ENCODE results near the gene FAM181B.

Gene FAM181B

GRCh38 chr11:82775218-82775617 is 41.6 kb upstream of the FAM181B start:
- DNase-seq (ENCODE audit: extremely low read depth, insufficient read length) = no peak
- TF ChIP-seq, protein P1, sequence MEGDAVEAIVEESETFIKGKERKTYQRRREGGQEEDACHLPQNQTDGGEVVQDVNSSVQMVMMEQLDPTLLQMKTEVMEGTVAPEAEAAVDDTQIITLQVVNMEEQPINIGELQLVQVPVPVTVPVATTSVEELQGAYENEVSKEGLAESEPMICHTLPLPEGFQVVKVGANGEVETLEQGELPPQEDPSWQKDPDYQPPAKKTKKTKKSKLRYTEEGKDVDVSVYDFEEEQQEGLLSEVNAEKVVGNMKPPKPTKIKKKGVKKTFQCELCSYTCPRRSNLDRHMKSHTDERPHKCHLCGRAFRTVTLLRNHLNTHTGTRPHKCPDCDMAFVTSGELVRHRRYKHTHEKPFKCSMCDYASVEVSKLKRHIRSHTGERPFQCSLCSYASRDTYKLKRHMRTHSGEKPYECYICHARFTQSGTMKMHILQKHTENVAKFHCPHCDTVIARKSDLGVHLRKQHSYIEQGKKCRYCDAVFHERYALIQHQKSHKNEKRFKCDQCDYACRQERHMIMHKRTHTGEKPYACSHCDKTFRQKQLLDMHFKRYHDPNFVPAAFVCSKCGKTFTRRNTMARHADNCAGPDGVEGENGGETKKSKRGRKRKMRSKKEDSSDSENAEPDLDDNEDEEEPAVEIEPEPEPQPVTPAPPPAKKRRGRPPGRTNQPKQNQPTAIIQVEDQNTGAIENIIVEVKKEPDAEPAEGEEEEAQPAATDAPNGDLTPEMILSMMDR (IDR thresholded peaks at IDR 0.05; ENCODE audit: insufficient read depth, low read length, poor library complexity, severe bottlenecking) = no peak
- Histone ChIP-seq H3K36me3 (ENCODE audit: control insufficient read depth, insufficient read depth, low read length) (no peaks in the 10 kb centered on the region), H3K27me3 (replicated peaks; ENCODE audit: control insufficient read depth, insufficient read depth, low read length) (no peaks in the 10 kb centered on the region), H3K4me3 (replicated peaks; ENCODE audit: low read depth, low read length) (no peak overlapping the region)

- H3K4me3 ChIP-seq (replicated peaks; ENCODE audit: low read depth, low read length) = no peak overlapping the region
- H3K36me3 ChIP-seq (ENCODE audit: control insufficient read depth, insufficient read depth, low read length) = no peaks in the 10 kb centered on the region
- no peaks in the 10 kb centered on the region for H3K27me3 ChIP-seq (replicated peaks; ENCODE audit: control insufficient read depth, insufficient read depth, low read length)
- TF ChIP-seq, protein P1 (IDR thresholded peaks at IDR 0.05; ENCODE audit: insufficient read depth, low read length, poor library complexity, severe bottlenecking) = no peak
- no peak for DNase-seq (ENCODE audit: extremely low read depth, insufficient read length)
Observed at GRCh38 chr11:82771781-82772180, 38.1 kb upstream of the FAM181B start.

DNA sequence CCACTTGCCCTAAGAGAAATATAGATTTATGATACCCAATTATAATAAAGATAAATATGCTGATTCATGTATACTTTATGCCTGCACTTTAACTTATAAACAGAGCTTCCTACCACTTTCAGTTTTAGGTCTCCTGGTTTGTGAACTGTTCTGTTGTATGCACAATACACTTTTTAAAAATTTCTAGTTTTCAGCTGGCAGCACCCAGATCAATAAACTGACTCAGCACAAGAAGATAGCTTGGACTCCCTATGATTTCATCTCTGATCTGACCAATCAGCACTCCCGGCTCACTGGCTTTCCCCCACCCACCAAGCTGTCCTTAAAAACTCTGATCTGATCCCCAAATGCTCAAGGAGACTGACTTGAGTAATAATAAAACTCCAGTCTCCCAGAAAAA is 33.5 kb upstream of the FAM181B start:
- no peak overlapping the region for H3K4me3 ChIP-seq (replicated peaks; ENCODE audit: low read depth, low read length)

DNA sequence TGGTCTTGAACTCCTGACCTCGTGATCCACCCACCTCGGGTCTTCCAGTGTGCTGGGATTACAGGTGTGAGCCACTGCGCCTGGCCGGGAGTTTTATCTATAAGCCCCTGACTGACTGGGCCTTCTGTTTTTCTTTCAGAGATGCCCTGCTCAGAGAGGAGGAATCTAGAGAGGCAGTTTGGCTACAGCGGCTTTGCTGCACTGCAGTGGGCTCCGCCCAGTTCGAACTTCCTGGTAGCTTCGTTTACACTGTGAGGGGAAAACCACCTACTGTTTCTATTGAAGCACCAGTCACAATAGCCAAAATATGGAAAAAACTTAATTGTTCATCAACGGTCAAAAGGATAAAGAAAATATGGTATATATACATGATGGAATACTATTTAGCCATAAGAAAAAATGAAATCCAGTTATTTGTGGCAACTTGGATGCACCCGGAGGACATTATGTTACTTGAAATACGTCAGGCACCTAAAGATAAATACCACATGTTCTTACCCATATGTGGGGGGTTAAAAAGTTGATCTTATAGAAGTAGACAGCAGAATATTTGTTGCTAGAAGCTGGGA is 31.9 kb upstream of the FAM181B start:
- Histone ChIP-seq H3K4me3 (replicated peaks; ENCODE audit: low read depth, low read length) (no peak overlapping the region), H3K36me3 (ENCODE audit: control insufficient read depth, insufficient read depth, low read length) (no peaks in the 10 kb centered on the region), H3K27me3 (replicated peaks; ENCODE audit: control insufficient read depth, insufficient read depth, low read length) (no peaks in the 10 kb centered on the region)
- DNase-seq (ENCODE audit: extremely low read depth, insufficient read length) = no peak
- TF ChIP-seq, protein P1 (IDR thresholded peaks at IDR 0.05; ENCODE audit: insufficient read depth, low read length, poor library complexity, severe bottlenecking) = no peak

More for the DNA sequence above, 33.5 kb upstream of the FAM181B start:
- Histone ChIP-seq H3K27me3 (replicated peaks; ENCODE audit: control insufficient read depth, insufficient read depth, low read length) (no peaks in the 10 kb centered on the region), H3K36me3 (ENCODE audit: control insufficient read depth, insufficient read depth, low read length) (no peaks in the 10 kb centered on the region)
- DNase-seq (ENCODE audit: extremely low read depth, insufficient read length) = no peak
- TF ChIP-seq, protein P1 (IDR thresholded peaks at IDR 0.05; ENCODE audit: insufficient read depth, low read length, poor library complexity, severe bottlenecking) = no peak

GRCh38 chr11:82763167-82763566 is 29.5 kb upstream of the FAM181B start:
- TF ChIP-seq, protein P1 (IDR thresholded peaks at IDR 0.05; ENCODE audit: insufficient read depth, low read length, poor library complexity, severe bottlenecking) = no peak
- DNase-seq (ENCODE audit: extremely low read depth, insufficient read length) = no peak
- H3K27me3 ChIP-seq (replicated peaks; ENCODE audit: control insufficient read depth, insufficient read depth, low read length) = no peaks in the 10 kb centered on the region
- H3K4me3 ChIP-seq (replicated peaks; ENCODE audit: low read depth, low read length) = no peak overlapping the region
- H3K36me3 ChIP-seq (ENCODE audit: control insufficient read depth, insufficient read depth, low read length) = no peaks in the 10 kb centered on the region

DNA sequence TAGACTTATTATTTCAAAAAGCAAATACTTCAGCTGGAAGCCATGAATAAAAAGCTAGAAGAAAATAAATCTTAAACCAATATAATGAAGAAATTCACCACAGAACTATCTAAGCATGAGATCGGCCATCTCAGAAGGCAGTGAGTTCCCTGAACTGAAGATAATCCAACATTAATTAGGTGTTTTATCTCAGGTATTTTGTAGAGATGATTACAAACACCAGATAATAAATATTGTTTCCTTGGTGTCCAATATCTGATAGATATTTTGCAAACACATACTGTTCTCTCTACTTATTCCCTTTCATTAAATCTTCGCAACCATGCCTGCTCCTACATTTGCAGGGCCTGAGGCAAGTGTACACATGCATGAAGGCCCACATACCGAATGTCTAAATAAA is 26.0 kb upstream of the FAM181B start:
- Histone ChIP-seq H3K4me3 (replicated peaks; ENCODE audit: low read depth, low read length) (no peak overlapping the region), H3K36me3 (ENCODE audit: control insufficient read depth, insufficient read depth, low read length) (no peaks in the 10 kb centered on the region), H3K27me3 (replicated peaks; ENCODE audit: control insufficient read depth, insufficient read depth, low read length) (no peaks in the 10 kb centered on the region)
- TF ChIP-seq, protein P1 (IDR thresholded peaks at IDR 0.05; ENCODE audit: insufficient read depth, low read length, poor library complexity, severe bottlenecking) = no peak
- no peak for DNase-seq (ENCODE audit: extremely low read depth, insufficient read length)

Measured in GM06990 (cell line).